ENCODE data around the gene FERMT1. TPM values are rescaled to one million over a fixed set of nuclear protein-coding genes. Genes with fewer than 3 reads are reported as not detected.

FERMT1 gene
- total RNA-seq, 4 donors from 2014 or later = 12.4 to 21.2 (median 16.2) TPM

DNA sequence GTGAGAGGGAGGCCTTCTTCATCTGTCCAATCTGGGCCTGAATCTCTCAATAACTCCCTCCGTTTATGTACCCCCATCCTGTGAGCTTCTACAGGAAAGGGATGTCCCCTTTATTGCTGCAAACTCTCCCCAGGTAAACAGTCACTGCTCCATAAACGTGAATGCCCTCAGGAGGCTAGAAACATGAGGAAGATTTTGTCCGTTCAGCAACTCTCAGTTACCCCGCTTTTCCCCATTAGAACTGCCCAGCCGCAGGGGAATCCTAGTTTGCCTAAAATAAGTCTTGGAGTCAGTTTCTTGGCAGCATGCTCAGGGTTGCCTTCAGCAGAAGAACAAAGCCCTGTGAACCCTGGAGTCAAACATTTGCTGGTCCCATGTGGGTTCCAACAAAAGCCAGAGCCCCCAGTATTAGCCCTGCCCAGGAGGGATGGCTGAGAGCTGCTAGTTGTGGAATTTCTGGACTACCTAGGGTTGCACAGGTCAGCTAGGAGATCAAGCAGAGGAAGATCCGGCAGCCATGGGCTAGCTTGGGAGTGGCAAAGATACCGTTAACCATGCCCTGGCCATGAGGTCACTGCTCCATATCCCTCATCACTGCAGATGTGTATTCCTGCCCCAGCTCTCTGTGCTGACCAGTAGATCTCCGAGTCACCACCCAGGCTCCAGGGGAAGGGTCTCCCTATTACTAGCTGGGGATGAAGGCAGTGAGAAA lies 69.6 kb downstream of the FERMT1 start:
- H3K4me1 ChIP-seq = peaks cover 0 to 15% (median 4%) of the 10 kb centered on the region in 4 donors
- H3K36me3 ChIP-seq = no peaks in the 10 kb centered on the region
- no peaks in the 10 kb centered on the region for H3K9me3 ChIP-seq
- no peak overlapping the region for H3K27ac ChIP-seq
- H3K27me3 ChIP-seq = peaks cover 0 to 3% of the 10 kb centered on the region in 2 donors
- no peak for TF ChIP-seq POLR2A (IDR thresholded peaks at IDR 0.05)
- TF ChIP-seq, protein P1, sequence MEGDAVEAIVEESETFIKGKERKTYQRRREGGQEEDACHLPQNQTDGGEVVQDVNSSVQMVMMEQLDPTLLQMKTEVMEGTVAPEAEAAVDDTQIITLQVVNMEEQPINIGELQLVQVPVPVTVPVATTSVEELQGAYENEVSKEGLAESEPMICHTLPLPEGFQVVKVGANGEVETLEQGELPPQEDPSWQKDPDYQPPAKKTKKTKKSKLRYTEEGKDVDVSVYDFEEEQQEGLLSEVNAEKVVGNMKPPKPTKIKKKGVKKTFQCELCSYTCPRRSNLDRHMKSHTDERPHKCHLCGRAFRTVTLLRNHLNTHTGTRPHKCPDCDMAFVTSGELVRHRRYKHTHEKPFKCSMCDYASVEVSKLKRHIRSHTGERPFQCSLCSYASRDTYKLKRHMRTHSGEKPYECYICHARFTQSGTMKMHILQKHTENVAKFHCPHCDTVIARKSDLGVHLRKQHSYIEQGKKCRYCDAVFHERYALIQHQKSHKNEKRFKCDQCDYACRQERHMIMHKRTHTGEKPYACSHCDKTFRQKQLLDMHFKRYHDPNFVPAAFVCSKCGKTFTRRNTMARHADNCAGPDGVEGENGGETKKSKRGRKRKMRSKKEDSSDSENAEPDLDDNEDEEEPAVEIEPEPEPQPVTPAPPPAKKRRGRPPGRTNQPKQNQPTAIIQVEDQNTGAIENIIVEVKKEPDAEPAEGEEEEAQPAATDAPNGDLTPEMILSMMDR (IDR thresholded peaks at IDR 0.05) = no peak
- DNase-seq = no peak
- no peak overlapping the region for H3K4me3 ChIP-seq

DNA sequence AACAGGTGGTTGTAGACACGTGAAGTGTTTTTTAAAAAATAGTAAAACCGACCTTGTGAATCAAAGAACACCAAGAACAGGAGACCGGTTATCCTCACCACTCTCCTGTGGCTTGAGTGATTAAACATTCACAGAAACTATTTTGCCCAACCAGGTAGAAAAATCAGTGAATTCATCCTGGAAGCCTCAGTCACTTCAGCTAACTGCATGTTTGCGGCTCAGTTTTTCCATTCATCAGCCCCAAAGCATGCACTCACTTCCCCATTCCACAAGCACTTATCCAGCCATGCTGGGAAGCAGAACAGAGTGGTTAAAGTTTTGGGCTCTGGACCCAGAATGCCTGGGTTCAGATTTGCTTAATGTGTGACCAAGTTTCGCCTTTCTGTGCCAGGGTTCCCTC lies 71.3 kb downstream of the FERMT1 start:
- H3K36me3 ChIP-seq = no peaks in the 10 kb centered on the region
- no peak for TF ChIP-seq POLR2A (IDR thresholded peaks at IDR 0.05)
- TF ChIP-seq, protein P1 (IDR thresholded peaks at IDR 0.05) = no peak
- H3K27ac ChIP-seq = no peak overlapping the region
- peaks cover 0 to 3% of the 10 kb centered on the region in 2 donors for H3K27me3 ChIP-seq
- peaks cover 0 to 15% (median 4%) of the 10 kb centered on the region in 4 donors for H3K4me1 ChIP-seq
- no peak for DNase-seq
- no peaks in the 10 kb centered on the region for H3K9me3 ChIP-seq
- no peak overlapping the region for H3K4me3 ChIP-seq

DNA sequence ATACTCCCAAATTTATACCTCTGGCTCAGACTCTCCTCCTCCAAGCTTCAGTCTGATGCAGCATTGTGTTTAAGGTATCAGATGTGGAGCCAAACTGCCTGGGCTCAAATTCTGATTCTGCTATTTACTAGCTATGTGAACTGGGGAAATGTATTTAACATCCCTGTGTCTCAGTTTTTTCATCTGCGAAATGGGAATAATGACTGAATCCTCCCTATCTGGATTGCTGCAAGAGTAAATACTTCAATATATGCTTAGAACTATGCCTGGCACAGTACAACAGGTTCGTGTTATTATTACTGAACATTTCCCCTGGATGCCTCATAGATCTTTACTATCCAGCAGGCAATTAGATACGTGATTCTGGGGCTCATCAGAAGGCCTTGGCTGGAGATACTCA lies 74.4 kb downstream of the FERMT1 start:
- no peak for DNase-seq
- no peak overlapping the region for H3K4me3 ChIP-seq
- no peak for TF ChIP-seq POLR2A (IDR thresholded peaks at IDR 0.05)
- TF ChIP-seq, protein P1 (IDR thresholded peaks at IDR 0.05) = no peak
- H3K27me3 ChIP-seq = peaks cover 0 to 3% of the 10 kb centered on the region in 2 donors
- H3K4me1 ChIP-seq = peaks cover 0 to 15% (median 4%) of the 10 kb centered on the region in 4 donors
- H3K27ac ChIP-seq = no peak overlapping the region
- no peaks in the 10 kb centered on the region for H3K9me3 ChIP-seq
- H3K36me3 ChIP-seq = no peaks in the 10 kb centered on the region

DNA sequence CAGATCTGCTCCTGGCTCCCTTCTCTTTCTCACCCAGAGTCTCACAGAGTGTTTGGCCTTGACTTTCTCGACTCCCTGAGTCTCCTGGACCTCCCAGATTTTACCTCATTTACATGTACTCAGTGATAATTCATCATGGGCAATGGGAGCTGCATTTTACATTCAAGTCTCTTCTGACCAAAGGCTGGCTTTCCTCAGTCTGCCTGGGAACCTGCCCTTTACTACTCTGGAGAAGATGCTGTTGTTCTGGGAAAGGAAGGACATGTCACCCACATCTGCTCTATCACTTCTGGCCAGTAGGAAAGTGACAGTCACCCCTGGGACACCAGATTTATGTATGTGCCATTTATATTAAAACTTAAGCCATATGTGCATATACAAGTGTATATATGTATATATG lies 76.4 kb downstream of the FERMT1 start:
- H3K4me1 ChIP-seq = peaks cover 0 to under 1% (median 0%) of the 10 kb centered on the region in 4 donors
- H3K27ac ChIP-seq = no peak overlapping the region
- no peaks in the 10 kb centered on the region for H3K9me3 ChIP-seq
- H3K36me3 ChIP-seq = peaks cover 0 to 11% (median 0%) of the 10 kb centered on the region in 3 donors
- TF ChIP-seq, protein P1 (IDR thresholded peaks at IDR 0.05) = no peak
- TF ChIP-seq POLR2A (IDR thresholded peaks at IDR 0.05) = no peak
- H3K27me3 ChIP-seq = no peaks in the 10 kb centered on the region
- no peak overlapping the region for H3K4me3 ChIP-seq
- DNase-seq = no peak

DNA sequence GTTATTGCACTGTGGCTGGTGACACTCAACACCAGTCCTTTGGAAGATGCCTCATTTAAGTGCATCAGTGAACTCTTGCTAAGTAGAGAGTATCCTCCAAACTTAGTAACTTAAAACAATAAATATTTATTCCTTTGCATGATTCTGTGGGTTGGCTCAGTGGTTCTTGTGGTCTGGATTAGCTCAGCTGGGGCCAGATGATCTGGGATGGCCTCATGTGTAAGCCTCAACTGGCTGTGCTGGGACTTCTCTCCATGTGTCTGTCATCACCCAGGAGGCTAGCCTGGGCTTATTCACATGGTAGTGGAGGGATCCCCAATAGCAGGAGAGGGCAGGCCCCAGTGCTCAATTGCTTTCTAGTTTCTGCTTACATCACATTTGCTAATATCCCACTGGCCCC lies 77.3 kb downstream of the FERMT1 start:
- DNase-seq = no peak
- no peaks in the 10 kb centered on the region for H3K9me3 ChIP-seq
- H3K4me1 ChIP-seq = no peaks in the 10 kb centered on the region
- H3K4me3 ChIP-seq = no peak overlapping the region
- no peaks in the 10 kb centered on the region for H3K27me3 ChIP-seq
- H3K36me3 ChIP-seq = peaks cover 0 to 19% (median 0%) of the 10 kb centered on the region in 3 donors
- TF ChIP-seq, protein P1 (IDR thresholded peaks at IDR 0.05) = no peak
- no peak for TF ChIP-seq POLR2A (IDR thresholded peaks at IDR 0.05)
- no peak overlapping the region for H3K27ac ChIP-seq
